K562 treated with DMSO at 1 percent for 24 hours (cell line): ENCODE data around the gene SPDYE17. TPM values are rescaled to one million over a fixed set of nuclear protein-coding genes. Genes with fewer than 3 reads are reported as not detected.

Source experiments
- total RNA-seq: library from RNA; unstranded; fragments of 300-600 nt; gene quantifications from 2 replicates; pipeline ENCODE4 v1.2.3, GENCODE V29; 2022; ENCODE audit warnings: low read depth; ENCODE audit not compliant: insufficient read depth

SPDYE17 gene
- not detected in 2 replicates for total RNA-seq

GRCh38 chr7:77032261-77032660, at the start of gene SPDYE17:
TSS of gene SPDYE17 (minus strand) at chr7:77032361. CDS start at chr7:77030570, 1,791 bp downstream.

DNA sequence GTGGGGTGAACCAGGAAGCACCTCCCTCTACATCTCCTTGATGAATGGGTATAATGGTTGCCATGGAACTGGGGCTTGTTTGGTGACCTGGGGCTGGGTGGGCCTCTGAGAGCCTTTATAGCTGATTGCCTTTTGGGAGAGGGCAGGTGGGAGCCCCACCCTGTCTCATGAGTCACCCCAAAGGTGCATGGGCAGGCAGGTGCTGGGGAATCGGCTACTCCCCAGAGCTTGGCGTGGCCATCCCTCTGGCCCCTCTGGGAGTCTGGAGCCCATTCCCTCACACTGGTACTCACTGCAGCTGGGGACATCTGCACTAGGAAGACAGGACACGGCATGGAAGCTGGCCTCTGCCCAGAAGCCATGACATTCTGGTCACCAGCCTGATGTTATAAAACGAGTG, 30.4 kb upstream of the SPDYE17 start, which contains the start of gene SPDYE18:
SPDYE18 (minus strand) TSS at position 2 of the 400 bp plus-strand sequence. CDS start 2,046 bp downstream, outside the sequence.

Other genes starting within 250 kb of the SPDYE17 start
- not detected in 2 replicates for gene SPDYE18, start 30.2 kb upstream of the SPDYE17 start, total RNA-seq
- 1.4 and 2.8 TPM in 2 replicates for gene CCDC146, start 90.3 kb upstream of the SPDYE17 start, total RNA-seq
- not detected in 2 replicates for gene FGL2, start 167.5 kb upstream of the SPDYE17 start, total RNA-seq